ENCODE results near the gene ECT2L.
A peak's percentile ranks its signal among the peaks of the same experiment; 100 is the strongest.

The ECT2L gene

DNA sequence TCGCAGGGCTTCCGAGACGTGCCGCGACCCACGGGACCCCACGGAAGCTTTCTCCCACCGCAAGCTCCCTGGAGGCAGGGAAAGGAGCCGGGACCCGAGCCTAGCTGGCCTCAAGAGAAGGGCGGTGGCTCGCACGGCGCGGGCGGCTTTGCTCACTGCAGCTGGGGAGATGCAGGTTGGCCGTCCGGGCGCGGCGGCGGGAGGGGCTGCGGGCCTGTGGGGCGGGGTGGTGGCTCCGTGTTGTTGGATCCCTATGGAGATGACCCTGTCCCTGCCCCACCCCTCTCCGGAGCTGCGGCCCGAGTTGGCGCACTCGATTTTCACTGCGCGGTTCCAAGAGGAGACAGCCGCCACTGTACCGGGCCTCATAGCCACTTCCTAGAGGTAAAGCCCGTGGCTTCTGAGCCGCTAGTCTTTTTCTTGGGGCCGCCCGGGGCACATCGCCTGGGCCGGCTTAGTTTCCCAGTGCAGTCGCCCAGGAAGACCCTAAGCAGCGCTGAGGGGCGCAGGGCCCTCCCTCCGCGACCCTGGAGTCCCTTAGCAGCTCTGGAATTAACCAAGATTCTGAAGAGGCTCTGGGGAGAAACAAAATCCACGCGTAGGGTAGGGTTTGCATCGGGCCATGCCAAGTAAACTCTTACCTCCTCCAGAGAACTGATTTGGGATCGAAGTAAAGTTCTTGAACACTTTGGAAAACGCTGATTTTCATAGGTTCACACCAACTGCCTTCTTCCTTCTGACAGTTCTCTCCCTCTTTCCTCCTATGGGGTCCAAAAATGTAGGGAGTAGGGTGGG is at the start of gene ECT2L:
Gene ECT2L, plus strand, starts transcription at position 279 of the 795 bp plus-strand sequence. CDS start 17,188 bp downstream, outside the sequence.
- peak; percentile 29 for DNase-seq (ENCODE audit: low spot score)

GRCh38 chr6:138752017-138752416 is 43.9 kb upstream of the ECT2L start:
- DNase-seq (ENCODE audit: low spot score): no peak

DNA sequence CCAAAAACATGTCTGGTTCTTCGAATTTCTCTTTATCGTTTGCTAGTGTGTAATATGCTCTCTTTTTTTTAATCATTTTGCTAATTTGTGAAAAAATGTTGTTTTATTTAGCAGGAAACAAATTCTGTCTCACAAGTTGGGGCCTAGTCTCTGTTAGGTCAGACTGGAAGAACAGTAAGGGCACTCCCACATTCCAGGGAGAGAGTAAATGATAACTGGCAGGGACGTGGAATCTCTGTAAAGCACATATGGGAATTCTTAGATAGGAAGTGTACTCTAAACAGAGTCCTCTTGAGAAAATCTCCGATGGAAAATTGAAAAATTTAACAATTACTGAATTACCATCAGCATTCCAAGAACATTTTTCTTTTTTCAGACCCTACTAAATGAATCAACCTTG is 38.8 kb upstream of the ECT2L start:
- DNase-seq (ENCODE audit: low spot score): peak; percentile 12

DNA sequence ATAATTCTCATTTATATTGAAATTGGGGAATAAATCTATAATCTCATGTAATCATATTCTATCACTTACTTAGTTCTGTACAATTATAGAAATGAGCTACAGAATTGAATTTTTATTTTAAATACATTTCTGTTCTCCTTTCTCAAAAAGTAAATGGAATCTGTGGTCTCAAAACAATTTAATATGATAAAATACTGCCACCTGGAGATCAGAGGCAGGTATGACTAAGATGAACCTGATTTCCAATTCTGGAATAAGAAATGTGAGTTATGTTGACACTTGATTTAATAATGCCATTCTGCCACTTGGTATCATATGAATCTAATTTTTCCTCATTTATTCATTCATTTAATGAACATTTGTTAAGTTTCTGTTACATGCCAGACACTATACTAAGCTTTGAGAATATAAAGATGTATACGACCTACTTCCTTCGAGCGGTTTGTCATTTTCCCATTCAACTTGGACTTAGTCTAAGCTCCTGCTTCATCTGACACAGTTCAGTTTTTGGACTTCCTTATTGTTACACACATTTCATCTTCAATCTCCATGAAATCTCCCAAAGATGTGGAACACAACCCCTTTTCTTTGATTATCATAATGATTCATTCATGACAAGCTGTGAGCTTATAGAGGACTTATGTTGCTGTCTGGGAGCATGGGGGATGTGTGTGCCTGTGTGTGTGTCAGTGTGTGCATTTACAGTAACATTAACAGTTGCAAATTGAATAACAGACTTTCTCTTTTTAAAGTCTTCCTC is 29.8 kb upstream of the ECT2L start:
- peak; percentile 28 for DNase-seq (ENCODE audit: low spot score)

DNA sequence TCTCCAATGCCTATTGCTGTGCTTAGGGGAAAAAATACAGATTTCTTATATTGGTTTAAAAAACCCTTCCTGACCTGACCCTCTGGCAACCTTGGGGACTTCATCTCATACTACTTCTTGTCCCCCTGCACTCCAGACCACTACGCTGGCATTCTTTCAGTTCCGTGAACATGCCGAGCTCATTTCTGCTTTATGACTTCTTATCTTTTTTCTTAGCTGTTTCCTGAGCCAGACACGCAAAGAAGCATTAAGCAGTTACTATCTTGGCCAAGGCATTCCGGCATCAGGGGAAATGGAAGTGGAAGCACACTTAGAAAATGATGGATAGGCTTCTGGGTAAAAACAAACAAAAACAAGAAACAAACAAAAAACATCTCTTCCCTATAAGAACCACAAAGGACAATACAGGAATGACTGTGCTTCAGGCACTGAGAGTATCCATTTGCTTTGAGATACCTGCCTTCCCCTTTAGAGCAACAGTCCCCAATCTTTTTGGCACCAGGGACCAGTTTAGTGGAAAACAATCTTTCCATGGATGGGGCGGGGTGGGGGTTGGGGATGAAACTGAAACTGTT is 26.7 kb upstream of the ECT2L start:
- DNase-seq (ENCODE audit: low spot score): no peak

DNA sequence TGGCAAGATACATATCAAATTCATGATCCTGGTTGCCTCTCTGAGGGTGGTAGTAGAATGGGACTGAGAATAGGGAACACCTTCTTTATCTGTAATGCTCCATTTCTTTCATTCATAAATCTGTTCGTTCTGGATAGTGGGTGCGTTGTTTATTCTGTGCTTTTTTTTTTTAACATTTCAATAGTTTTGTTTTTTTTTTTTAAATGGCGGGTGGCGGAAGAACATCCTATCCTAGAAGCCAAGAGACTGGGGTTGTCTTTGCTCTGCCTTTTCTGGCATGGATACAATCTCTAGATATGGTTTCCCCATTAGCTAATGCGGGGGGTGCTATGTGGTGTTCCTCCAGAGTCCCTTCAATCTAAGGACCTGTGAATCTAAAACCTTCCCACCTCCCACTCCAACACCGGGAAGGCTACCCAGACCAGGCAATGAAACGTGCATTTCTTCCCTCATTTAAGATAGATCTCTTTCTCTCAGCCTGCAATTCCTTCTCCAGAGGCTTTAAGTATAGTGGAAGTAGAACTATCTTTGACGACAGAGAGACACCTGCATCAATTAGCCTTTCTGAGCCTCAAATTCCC is 23.2 kb upstream of the ECT2L start:
- DNase-seq (ENCODE audit: low spot score): no peak

- peak; percentile 86 for DNase-seq (ENCODE audit: low spot score)
Observed at GRCh38 chr6:138773177-138774091, 22.5 kb upstream of the ECT2L start, which contains the start of gene CCDC28A. Gene CCDC28A, plus strand, starts transcription at chr6:138773769. Its CDS starts 2,352 bp downstream, at chr6:138776121.

- DNase-seq (ENCODE audit: low spot score): no peak
Observed at GRCh38 chr6:138774370-138774769, 21.5 kb upstream of the ECT2L start.

- no peak for DNase-seq (ENCODE audit: low spot score)
Observed at GRCh38 chr6:138776659-138777058, 19.2 kb upstream of the ECT2L start.

DNA sequence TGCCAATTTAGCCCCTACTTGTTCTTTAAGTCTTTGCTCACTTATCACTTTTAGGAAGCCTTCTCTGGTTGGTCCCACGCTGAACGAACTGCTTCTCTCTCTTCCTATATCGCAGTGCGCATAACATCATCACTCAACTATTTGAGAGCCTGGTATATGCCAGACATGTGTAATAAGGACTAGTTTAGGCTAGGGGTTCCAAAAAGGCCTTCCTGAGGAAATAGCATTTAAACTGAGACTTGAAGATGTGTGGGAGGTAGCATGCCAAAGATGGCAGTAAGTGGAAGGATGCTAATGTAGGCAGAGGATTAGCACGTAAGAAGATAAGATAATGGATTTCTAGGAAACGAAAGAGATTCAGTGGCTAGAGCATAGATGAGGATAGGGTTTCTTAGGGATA is 17.6 kb upstream of the ECT2L start:
- DNase-seq (ENCODE audit: low spot score): no peak

GRCh38 chr6:138782243-138782642 is 13.6 kb upstream of the ECT2L start:
- DNase-seq (ENCODE audit: low spot score): no peak

DNA sequence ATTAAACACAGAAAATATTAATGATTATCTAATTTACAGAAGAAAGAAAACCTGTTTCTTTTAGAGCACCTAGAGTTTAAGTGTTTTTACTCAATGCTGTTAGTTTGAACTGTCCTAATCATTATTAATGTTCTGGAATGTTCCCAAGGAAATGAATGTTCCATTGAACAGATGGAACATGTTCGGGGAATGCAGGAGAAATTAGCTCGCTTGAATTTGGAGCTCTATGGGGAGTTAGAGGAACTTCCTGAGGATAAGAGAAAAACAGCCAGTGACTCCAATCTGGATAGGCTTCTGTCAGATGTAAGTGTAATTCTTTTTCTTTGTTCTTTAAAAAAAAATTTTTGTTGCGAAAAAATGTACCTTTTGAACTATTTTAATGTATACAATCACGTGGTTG is 10.8 kb upstream of the ECT2L start:
- DNase-seq (ENCODE audit: low spot score): no peak

DNA sequence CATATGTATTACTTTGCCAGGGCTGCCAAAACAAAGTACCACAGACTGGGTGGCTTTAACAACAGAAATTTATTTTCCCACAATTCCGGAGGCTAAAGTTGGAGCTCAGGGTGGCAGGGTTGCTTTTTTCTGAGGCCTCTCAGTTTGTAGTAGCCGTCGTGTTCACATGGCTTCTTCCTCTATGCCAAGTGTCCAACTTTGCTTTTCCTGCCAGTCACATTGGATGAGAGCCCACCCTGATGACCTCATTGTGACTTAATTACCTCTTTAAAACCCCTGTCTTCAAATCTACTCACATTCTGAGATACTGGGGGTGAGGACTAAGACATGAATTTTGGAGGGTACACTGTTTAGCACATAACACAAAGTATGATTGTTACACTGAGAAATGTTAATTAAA is 9.9 kb upstream of the ECT2L start:
- DNase-seq (ENCODE audit: low spot score): no peak

GRCh38 chr6:138787138-138787537 is 8.7 kb upstream of the ECT2L start:
- DNase-seq (ENCODE audit: low spot score): no peak

- DNase-seq (ENCODE audit: low spot score): no peak
Observed at GRCh38 chr6:138796771-138797170, 884 bp downstream of the ECT2L start.

GRCh38 chr6:138797806-138798446 is 2.0 kb downstream of the ECT2L start:
- no peak for DNase-seq (ENCODE audit: low spot score)

DNA sequence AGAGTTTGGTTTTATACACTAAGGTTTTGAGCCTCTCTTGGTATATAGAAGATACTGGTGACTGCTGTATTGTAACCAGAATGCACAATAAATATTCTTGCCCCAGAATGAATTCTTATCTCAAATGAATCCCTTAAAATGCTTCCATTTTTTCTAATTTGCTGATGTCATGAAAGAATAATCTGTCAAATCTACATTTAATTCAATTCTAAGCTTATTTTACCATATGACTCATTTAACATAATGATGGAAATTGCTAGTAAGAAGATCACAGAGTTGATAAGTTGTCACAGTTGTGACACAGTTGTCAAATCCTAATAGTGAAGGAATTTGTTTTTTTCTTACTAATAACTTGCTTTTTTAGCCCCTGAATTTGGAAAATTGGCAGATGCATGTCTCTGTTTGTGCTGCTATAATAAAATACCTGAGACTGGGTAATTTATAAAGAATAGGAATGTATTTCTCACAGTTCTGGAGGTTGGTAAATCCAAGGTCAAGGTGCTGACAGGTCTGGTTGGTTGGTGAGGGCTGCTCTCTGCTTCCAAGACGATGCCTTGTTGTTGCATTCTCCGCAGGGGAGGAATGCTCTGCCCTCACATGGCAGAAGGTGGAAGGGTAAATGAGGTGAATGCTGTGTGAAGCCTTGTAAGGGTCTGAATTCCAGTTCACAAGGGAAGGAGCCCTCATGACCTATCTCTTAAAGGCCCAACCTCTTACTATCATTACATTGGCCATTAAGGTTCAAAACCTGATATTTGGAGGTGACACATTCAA is 4.7 kb downstream of the ECT2L start:
- no peak for DNase-seq (ENCODE audit: low spot score)

GRCh38 chr6:138803331-138803730 is 7.4 kb downstream of the ECT2L start:
- no peak for DNase-seq (ENCODE audit: low spot score)

- no peak for DNase-seq (ENCODE audit: low spot score)
Observed at GRCh38 chr6:138803861-138804260, 8.0 kb downstream of the ECT2L start.
